NT2/D1 (cell line): ENCODE data around the gene CERS6.

ENCODE experiments used
- DNase-seq: peaks from one replicate; pipeline ENCODE4 v3.0.0-alpha.2; 2011; ENCODE audit warnings: low read depth, low spot score
- H3K27me3 ChIP-seq: 2 replicates; pipeline ENCODE4 v1.6.0; 2011; ENCODE audit warnings: mild to moderate bottlenecking; ENCODE audit not compliant: insufficient read length, insufficient read depth
- H3K36me3 ChIP-seq: 2 replicates; pipeline ENCODE4 v1.6.1; 2011; ENCODE audit warnings: mild to moderate bottlenecking, low read length, mixed read lengths; ENCODE audit not compliant: insufficient read depth, insufficient read length
- H3K4me1 ChIP-seq: 2 replicates; pipeline ENCODE4 v1.5.1; 2011; ENCODE audit not compliant: insufficient read depth, insufficient read length
- H3K4me3 ChIP-seq: 2 replicates; pipeline ENCODE4 v1.5.1; 2011; ENCODE audit warnings: low read depth; ENCODE audit not compliant: insufficient read length
- H3K9ac ChIP-seq: 2 replicates; pipeline ENCODE4 v1.6.0; 2011; ENCODE audit warnings: low read depth; ENCODE audit not compliant: insufficient read length
- H3K9me3 ChIP-seq: 2 replicates; pipeline ENCODE4 v1.5.1; 2011; ENCODE audit warnings: mild to moderate bottlenecking, low read length; ENCODE audit not compliant: insufficient read depth
- SUZ12 ChIP-seq: IDR thresholded peaks from 2 replicates; pipeline ENCODE4 v1.6.1; 2011; ENCODE audit not compliant: insufficient read length, insufficient read depth; ENCODE audit errors: extremely low read depth
- YY1 ChIP-seq: IDR thresholded peaks from 2 replicates; pipeline ENCODE4 v1.6.1; 2011; ENCODE audit not compliant: insufficient read length, insufficient read depth
- ZNF274 ChIP-seq: IDR thresholded peaks from 2 replicates; pipeline ENCODE4 v1.6.1; 2011; ENCODE audit warnings: mild to moderate bottlenecking, low read depth, low read length

The CERS6 gene

DNA sequence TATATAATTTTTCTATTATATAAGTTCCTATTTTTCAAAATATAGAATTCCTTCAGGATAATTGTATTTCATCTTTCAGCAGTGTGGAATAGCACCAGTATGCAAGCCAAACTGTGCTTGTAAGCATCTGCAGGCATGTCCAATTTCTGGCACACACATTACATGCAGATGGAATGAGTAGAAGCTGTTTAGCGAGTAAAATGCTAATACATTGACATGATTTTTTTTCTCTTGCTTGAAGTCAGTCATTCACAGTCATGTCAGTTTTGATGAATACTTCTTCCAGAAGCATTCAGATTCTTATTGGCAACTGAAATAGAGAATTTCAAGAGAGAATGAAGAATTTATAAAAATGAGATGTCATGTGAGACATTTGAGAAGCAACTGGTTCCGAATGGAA lies 109.4 kb downstream of the CERS6 start:
- Histone ChIP-seq H3K4me1 (no peaks in the 10 kb centered on the region), H3K9me3 (no peaks in the 10 kb centered on the region), H3K36me3 (peaks cover 6% of the 10 kb centered on the region), H3K9ac (no peak overlapping the region), H3K27me3 (no peaks in the 10 kb centered on the region), H3K4me3 (no peak overlapping the region)
- DNase-seq, result no peak
- TF ChIP-seq ZNF274 (no peak), SUZ12 (no peak), YY1 (no peak)

DNA sequence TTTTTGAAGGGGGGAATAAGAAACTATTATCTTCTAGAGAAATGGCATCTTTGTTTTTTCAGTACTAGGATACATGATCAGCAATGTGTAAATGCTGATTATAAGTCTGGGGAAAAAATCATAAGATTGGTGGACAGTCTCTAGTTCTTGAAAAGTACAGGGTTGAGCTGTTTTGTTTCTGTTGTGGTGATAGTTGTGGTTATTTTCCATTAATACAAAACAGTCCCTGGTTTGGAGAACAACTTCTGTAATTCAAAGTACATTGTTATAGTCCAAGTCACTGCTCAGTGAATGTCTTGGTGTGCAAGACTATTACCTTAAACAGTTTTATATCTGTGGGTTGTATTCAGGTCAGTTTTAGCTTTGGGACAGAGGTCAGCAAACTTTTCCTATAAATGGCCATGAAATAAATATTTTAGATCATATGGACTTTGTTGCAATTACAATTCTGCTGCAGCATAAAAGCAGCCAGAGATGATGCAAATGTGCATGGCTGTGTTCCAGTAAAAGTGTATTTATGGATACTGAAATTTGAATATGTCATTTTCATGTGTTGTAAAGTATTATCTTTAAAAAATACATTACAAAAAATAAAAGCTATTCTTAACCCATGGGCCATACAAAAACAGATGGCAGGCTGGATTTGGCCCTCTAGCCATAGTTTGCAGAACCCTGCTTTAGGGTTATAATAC lies 111.0 kb downstream of the CERS6 start:
- no peak for TF ChIP-seq ZNF274
- no peak for TF ChIP-seq SUZ12
- TF ChIP-seq YY1, result no peak
- H3K27me3 ChIP-seq, result no peaks in the 10 kb centered on the region
- no peak overlapping the region for H3K9ac ChIP-seq
- H3K36me3 ChIP-seq, result peaks cover 3% of the 10 kb centered on the region
- no peaks in the 10 kb centered on the region for H3K9me3 ChIP-seq
- DNase-seq, result no peak
- no peak overlapping the region for H3K4me3 ChIP-seq
- H3K4me1 ChIP-seq, result no peaks in the 10 kb centered on the region

DNA sequence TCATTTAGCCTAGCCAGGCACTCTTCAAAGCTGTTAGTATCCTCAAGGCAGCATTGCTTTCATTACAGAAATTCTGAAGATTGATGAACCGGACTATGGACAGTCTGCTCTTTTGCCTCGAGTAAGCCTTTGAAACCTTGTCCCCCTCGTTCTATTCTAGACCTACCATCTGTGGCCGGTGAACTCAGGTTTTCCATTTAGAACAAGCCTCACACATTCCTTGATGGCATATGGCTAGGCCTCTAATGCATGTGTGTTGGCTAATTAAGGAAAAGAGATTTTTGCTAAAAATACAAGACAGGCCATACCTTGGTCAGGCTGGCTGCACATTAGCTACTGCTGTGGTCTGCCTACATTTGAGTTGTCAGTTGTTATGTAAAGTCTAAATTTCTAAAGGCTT lies 111.8 kb downstream of the CERS6 start:
- TF ChIP-seq ZNF274, result no peak
- no peak for TF ChIP-seq SUZ12
- TF ChIP-seq YY1, result no peak
- no peaks in the 10 kb centered on the region for H3K9me3 ChIP-seq
- H3K4me1 ChIP-seq, result no peaks in the 10 kb centered on the region
- no peaks in the 10 kb centered on the region for H3K27me3 ChIP-seq
- peaks cover under 1% of the 10 kb centered on the region for H3K36me3 ChIP-seq
- no peak for DNase-seq
- H3K4me3 ChIP-seq, result no peak overlapping the region
- no peak overlapping the region for H3K9ac ChIP-seq

DNA sequence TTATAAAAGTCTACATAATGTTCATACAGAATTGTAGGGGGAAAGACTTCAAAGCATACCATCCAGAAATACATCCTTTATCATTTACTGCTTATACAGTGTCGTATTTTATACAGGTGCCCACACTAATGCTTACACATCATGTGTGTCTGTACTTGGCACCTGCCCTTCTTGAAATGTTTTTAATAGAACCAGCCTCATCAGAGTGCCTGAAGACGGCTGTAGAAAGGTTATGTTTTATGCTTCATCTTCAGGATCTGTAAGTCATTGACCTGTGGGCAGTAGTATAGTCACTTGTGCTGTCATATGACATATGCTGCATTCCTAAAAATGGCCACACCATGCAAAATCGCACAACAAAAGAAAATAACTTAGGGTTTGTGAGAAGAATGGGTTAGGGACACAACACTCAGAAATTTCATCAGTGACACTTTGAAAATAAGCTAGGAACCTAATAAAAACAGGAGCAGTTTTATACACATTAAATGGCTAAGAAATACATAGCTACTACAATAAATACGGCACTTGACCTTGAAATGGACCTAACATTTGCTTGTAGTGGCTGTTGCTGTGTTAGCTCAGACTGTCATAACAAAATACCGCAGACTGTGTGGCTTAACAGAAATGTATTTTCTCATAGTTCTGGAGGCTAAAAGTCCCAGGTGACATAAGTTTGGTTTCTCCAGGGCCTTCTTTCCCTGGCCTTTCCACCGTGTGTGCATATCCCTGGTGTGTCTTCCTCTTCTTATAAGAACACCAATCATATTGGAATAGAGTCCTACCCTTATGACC lies 112.6 kb downstream of the CERS6 start:
- Histone ChIP-seq H3K4me1 (no peaks in the 10 kb centered on the region), H3K4me3 (no peak overlapping the region), H3K9ac (no peak overlapping the region), H3K36me3 (no peaks in the 10 kb centered on the region), H3K27me3 (no peaks in the 10 kb centered on the region), H3K9me3 (no peaks in the 10 kb centered on the region)
- no peak for DNase-seq
- no peak for TF ChIP-seq ZNF274
- no peak for TF ChIP-seq YY1
- TF ChIP-seq SUZ12, result no peak

DNA sequence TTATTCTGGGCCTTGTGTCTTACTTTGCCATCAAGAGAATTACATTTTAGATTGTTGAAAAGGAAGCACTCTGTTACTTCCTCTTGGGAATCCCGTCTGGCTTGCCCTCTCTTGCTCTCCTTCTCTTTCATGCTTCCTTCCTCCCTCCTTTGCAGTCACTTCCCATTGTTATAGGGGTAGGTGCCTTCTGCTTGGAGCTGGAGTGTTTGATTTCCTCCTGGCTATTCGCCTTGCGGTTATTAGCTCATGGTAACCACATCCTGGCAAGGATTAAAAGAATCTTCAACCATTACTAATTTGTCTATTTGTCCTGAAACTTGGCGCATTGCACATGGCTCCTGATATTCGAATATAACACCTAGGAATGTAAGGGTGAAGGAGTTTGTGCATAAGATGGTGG lies 115.0 kb downstream of the CERS6 start:
- Histone ChIP-seq H3K9me3 (no peaks in the 10 kb centered on the region), H3K36me3 (no peaks in the 10 kb centered on the region), H3K9ac (no peak overlapping the region), H3K27me3 (no peaks in the 10 kb centered on the region), H3K4me3 (no peak overlapping the region), H3K4me1 (no peaks in the 10 kb centered on the region)
- no peak for DNase-seq
- no peak for TF ChIP-seq ZNF274
- no peak for TF ChIP-seq SUZ12
- TF ChIP-seq YY1, result no peak

DNA sequence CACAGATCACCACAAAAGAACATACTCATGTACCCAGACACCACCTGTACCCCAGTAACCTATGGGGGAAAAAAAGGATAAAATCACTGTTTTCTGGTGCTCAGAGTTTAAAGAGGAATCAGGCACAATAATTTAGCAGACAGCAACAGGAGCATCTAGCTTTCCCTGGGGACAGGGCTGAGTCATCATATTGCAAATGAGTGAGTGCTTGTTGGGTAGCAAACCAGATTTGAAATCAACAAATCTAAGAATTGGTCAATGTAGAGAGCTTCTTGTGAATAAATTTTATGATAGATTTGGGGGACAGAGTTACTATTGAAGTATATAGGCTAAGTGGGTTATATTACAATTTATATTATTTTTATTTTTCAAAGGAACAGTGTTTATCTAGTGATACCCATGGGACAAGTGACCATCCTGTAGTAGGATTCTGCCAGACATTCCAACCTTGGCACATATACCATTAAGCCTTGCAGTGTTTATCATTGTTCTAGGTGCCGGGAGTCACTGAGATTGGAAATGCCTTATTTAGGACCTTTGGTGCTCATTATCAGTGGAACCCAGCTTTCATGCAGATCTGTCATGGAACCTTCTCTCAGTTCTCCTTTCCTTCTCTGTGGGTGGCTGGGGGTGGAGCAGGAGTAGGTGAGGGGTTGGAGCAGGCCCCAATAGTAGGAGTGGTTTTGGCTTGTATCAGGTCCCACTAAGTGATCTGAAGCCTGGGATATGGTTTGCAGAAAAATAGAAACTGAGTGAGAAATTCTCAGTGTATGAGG lies 117.2 kb downstream of the CERS6 start:
- H3K27me3 ChIP-seq, result no peaks in the 10 kb centered on the region
- no peak overlapping the region for H3K4me3 ChIP-seq
- no peaks in the 10 kb centered on the region for H3K36me3 ChIP-seq
- TF ChIP-seq SUZ12 (no peak), ZNF274 (no peak), YY1 (no peak)
- H3K9ac ChIP-seq, result no peak overlapping the region
- DNase-seq, result no peak
- H3K4me1 ChIP-seq, result no peaks in the 10 kb centered on the region
- no peaks in the 10 kb centered on the region for H3K9me3 ChIP-seq
